ENCODE measurements around the gene NSL1. TPM values are rescaled to one million over a fixed set of nuclear protein-coding genes. Genes with fewer than 3 reads are reported as not detected.
A peak's percentile ranks its signal among the peaks of the same experiment; 100 is the strongest.

Gene NSL1
- total and polyA plus RNA-seq, 8 donors: 10.2 to 170 (median 28.7) TPM

DNA sequence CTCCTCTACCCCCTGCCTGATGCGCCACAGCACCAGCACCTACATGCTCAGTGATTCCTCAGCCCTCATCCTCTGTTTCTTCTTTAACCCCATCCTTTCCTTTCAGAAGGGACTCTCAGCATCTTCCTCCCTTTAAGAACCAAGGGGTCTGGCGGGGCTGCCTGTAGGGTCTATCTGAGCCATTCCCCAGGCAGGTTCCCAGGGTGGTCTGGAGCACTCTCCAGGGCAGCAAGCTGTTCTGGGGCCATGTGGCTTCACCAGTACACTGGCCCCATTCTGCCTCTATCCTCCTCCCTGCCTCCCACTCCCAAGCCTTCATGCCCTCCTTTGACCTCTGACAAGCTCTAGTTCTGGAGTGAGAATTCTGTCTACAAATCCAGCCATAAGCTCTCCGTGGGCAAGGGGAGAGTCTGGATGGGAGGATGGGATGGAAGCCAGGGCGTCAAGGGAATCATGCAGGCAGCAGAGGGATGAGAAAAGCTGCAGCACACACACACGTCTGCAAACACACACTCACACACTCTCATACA lies 102.3 kb downstream of the NSL1 start:
- peaks cover 0 to 36% (median 0%) of the 10 kb centered on the region in 3 donors for H3K27me3 ChIP-seq
- intact Hi-C loops (cut with DNase I; ENCODE audit: low total_unique reads): no loop called here
- H3K36me3 ChIP-seq: no peaks in the 10 kb centered on the region
- TF ChIP-seq POLR2AphosphoS5 (IDR thresholded peaks at IDR 0.05) (no peak), POLR2A (IDR thresholded peaks at IDR 0.05) (no peak), EP300 (IDR thresholded peaks at IDR 0.05) (no peak)
- TF ChIP-seq, protein P1, sequence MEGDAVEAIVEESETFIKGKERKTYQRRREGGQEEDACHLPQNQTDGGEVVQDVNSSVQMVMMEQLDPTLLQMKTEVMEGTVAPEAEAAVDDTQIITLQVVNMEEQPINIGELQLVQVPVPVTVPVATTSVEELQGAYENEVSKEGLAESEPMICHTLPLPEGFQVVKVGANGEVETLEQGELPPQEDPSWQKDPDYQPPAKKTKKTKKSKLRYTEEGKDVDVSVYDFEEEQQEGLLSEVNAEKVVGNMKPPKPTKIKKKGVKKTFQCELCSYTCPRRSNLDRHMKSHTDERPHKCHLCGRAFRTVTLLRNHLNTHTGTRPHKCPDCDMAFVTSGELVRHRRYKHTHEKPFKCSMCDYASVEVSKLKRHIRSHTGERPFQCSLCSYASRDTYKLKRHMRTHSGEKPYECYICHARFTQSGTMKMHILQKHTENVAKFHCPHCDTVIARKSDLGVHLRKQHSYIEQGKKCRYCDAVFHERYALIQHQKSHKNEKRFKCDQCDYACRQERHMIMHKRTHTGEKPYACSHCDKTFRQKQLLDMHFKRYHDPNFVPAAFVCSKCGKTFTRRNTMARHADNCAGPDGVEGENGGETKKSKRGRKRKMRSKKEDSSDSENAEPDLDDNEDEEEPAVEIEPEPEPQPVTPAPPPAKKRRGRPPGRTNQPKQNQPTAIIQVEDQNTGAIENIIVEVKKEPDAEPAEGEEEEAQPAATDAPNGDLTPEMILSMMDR (IDR thresholded peaks at IDR 0.05): no peak
- no peak for DNase-seq
- 80 to 83% (median 81%) methylated on average over 5 of the region's 5 CpGs for WGBS, 5 donors
- H3K4me1 ChIP-seq: no peaks in the 10 kb centered on the region
- peak overlapping the region in 1 of 5 donors; percentile 10 for H3K27ac ChIP-seq
- H3K9me3 ChIP-seq: no peaks in the 10 kb centered on the region
- H3K4me3 ChIP-seq: no peak overlapping the region

DNA sequence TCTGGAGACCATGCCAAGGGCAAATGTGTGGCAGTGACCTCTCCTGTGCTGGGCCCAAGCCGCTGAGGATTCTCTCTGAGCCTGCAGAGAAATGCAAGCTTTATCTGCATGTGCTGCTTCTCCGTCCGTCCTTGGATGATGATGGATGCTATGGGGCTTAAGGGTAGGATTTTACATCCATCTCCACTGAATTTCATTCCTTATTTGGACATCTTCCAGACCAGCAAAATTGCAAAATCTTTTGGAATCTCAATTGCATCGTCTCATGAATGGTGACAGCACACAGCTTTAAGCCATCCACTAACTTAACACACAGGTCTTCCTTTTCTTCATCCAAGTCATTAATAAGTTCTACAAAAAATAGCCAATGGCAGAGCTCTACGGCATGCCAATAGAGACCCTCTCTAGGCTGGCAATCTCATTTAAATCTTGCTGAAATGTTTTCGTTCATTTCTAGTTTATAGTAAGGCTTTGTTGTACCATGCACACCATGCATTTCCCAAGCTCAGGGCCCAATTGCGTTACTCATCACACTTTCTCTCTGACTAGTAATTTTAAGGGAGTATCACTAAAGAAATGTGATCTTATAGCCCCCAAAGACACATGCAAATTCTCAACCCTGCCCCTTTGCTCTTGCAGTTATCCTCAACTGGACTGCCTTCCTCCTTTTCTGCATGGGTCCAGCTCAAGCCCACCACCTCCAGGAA lies 103.1 kb downstream of the NSL1 start:
- Histone ChIP-seq H3K4me1 (peaks cover 0 to 5% (median 0%) of the 10 kb centered on the region in 4 donors), H3K27ac (peak overlapping the region in 1 of 5 donors; percentile 10), H3K4me3 (no peak overlapping the region), H3K36me3 (no peaks in the 10 kb centered on the region), H3K9me3 (no peaks in the 10 kb centered on the region), H3K27me3 (peaks cover 0 to 29% (median 0%) of the 10 kb centered on the region in 3 donors)
- peak in 1 of 2 donors; percentile 22 for DNase-seq
- 68 to 84% (median 74%) methylated on average over 7 of the region's 7 CpGs for WGBS, 5 donors
- intact Hi-C loops (cut with DNase I; ENCODE audit: low total_unique reads): no loop called here
- TF ChIP-seq, protein P1 (IDR thresholded peaks at IDR 0.05): no peak
- TF ChIP-seq POLR2A (IDR thresholded peaks at IDR 0.05) (no peak), POLR2AphosphoS5 (IDR thresholded peaks at IDR 0.05) (no peak)

DNA sequence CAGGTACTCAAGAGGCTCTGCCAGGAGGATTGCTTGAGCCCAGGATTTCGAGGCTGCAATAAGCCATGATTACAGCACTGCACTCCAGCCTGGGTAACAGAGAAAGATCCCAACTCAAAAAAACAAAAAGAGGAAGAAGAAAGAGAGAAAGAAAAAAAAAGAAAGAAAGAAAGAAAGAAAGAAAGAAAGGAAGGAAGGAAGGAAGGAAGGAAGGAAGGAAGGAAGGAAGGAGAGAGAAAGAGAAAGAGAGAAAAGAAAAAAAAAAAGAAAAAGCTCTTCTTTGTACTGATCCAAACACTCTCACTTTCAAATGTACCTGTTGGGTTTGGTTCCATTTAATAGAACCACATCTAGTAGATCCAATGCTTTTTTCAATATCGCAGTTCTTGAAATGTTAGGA lies 103.8 kb downstream of the NSL1 start:
- no peak for TF ChIP-seq POLR2AphosphoS5 (IDR thresholded peaks at IDR 0.05)
- TF ChIP-seq, protein P1 (IDR thresholded peaks at IDR 0.05): no peak
- WGBS, 5 donors: 85 to 97% (median 95%) methylated on average over 2 of the region's 2 CpGs
- peaks cover 0 to 10% (median 0%) of the 10 kb centered on the region in 4 donors for H3K4me1 ChIP-seq
- H3K4me3 ChIP-seq: no peak overlapping the region
- no peak overlapping the region for H3K27ac ChIP-seq
- H3K27me3 ChIP-seq: peaks cover 0 to 23% (median 0%) of the 10 kb centered on the region in 3 donors
- H3K9me3 ChIP-seq: no peaks in the 10 kb centered on the region
- DNase-seq: no peak
- no peaks in the 10 kb centered on the region for H3K36me3 ChIP-seq
- intact Hi-C loops (cut with DNase I; ENCODE audit: low total_unique reads): no loop called here

DNA sequence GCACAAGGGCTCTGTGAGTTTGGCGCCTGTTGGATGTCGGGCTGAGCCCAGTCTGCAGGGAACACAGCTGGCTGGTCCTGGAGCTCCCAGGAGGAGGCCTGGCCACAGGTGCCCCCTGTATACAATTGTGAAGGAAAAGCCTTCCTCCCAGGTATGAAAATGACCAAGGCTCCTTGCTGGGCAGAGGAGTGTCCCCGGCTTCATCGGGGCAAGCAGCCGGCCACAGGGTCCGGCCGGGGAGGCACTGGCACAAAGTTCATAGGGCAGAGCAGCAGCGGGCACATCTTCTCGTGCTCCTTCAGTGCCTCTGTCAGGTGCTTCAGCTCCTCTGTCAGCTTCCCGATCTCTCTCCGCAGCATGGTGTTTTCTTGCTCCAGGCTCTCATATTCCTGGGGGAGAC lies 105.0 kb downstream of the NSL1 start:
- Histone ChIP-seq H3K4me3 (no peak overlapping the region), H3K36me3 (no peaks in the 10 kb centered on the region), H3K4me1 (peaks cover 0 to 10% (median 0%) of the 10 kb centered on the region in 4 donors), H3K27ac (no peak overlapping the region), H3K27me3 (peaks cover 0 to 16% (median 0%) of the 10 kb centered on the region in 3 donors), H3K9me3 (no peaks in the 10 kb centered on the region)
- intact Hi-C loops (cut with DNase I; ENCODE audit: low total_unique reads): no loop called here
- TF ChIP-seq POLR2A (IDR thresholded peaks at IDR 0.05) (no peak), POLR2AphosphoS5 (IDR thresholded peaks at IDR 0.05) (no peak)
- TF ChIP-seq, protein P1 (IDR thresholded peaks at IDR 0.05): no peak
- DNase-seq: no peak
- 93 to 96% (median 94%) methylated on average over 5 to 11 of the region's 11 CpGs for WGBS, 5 donors

All from stomach (tissue), 9 donors.